Measurements from ENCODE around the gene MDN1. TPM values are rescaled to one million over a fixed set of nuclear protein-coding genes. Genes with fewer than 3 reads are reported as not detected.

Gene MDN1
- total RNA-seq, 4 donors from 2014 or later = 14.5 to 38.6 (median 27.8) TPM

DNA sequence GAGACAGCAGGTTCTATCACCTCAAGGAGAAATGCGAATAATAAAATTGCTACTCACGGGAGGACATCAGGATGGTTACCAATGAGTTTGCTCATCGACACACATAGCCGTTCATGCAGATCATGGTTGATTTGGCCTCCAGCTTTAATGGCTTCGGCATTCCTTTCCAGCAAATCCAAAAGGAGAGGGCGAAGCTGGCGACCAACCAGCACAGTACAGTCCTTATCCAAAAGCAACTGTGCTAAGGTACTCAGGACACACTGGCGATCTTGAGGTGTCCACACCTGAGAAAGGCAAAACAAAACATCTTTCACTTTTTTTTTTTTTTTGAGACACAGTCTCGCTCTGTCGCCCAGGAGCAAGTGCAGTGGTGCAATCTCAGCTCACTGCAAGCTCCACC lies 16.3 kb downstream of the MDN1 start:
- no peak for DNase-seq (ENCODE audit: low spot score in 2 of 2)
- intact Hi-C loops (cut with DNase I; ENCODE audit: low total_unique reads) = no loop called here
- no peak overlapping the region for H3K4me3 ChIP-seq (ENCODE audit: low read depth, poor library complexity, severe bottlenecking)
- TF ChIP-seq CTCF (IDR thresholded peaks at IDR 0.05) = no peak
- 94 to 96% methylated on average over 10 of the region's 10 CpGs for WGBS, 2 donors

DNA sequence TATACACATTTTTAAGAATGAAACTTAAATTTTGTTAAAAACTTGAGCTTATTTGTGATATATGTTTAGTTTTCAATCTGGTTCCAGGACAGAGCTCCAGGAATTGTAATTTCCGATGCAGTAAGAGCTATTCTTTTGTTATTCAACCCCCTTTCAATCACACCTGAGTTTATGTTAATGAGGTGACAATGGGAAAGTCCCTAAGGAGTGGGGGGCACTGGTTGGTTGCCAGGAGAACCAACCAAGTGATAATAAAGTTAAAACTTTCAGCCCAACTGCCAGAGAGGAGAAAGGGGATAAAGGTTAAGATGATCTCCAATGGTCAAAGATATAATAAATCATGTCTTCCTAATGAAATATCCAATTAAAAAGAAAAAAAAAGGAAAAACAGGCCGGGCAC lies 19.8 kb downstream of the MDN1 start:
- no peak for DNase-seq (ENCODE audit: low spot score in 2 of 2)
- TF ChIP-seq CTCF (IDR thresholded peaks at IDR 0.05) (no peak), POLR2A (IDR thresholded peaks at IDR 0.05) (no peak)
- H3K4me3 ChIP-seq (ENCODE audit: low read depth, poor library complexity, severe bottlenecking) = no peak overlapping the region
- WGBS, 2 donors = 81 to 89% methylated on average over 2 of the region's 2 CpGs
- intact Hi-C loops (cut with DNase I; ENCODE audit: low total_unique reads) = no loop called here

- no peak overlapping the region for H3K4me3 ChIP-seq (ENCODE audit: low read depth, poor library complexity, severe bottlenecking)
- 76 to 85% methylated on average over 8 of the region's 8 CpGs for WGBS, 2 donors
- intact Hi-C loops (cut with DNase I; ENCODE audit: low total_unique reads) = no loop called here
- no peak for TF ChIP-seq POLR2A (IDR thresholded peaks at IDR 0.05)
- TF ChIP-seq CTCF (IDR thresholded peaks at IDR 0.05) = no peak
- no peak for DNase-seq (ENCODE audit: low spot score in 2 of 2)
Measured at GRCh38 chr6:89799096-89799495, 20.5 kb downstream of the MDN1 start.

DNA sequence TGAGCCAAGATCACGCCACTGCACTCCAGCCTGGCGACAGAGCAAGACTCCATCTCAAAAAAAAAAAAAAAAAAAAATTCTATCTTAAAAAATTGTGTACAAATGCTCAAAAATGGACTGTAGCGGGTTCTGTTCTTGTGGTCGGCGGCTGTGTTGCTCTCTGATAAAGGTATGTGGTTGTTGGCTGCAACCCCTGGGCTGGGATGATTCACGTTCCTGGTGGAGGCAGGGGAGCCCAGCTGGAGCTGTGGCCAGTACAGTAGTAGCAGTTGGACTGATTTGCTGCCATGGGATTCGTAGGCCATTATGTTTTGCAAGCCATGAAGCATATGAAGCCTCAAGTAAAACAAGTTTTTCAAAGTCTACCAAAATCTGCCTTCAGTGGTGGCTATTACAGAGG lies 22.3 kb downstream of the MDN1 start:
- no peak overlapping the region for H3K4me3 ChIP-seq (ENCODE audit: low read depth, poor library complexity, severe bottlenecking)
- no peak for TF ChIP-seq CTCF (IDR thresholded peaks at IDR 0.05)
- TF ChIP-seq POLR2A (IDR thresholded peaks at IDR 0.05) = no peak
- intact Hi-C loops (cut with DNase I; ENCODE audit: low total_unique reads) = no loop called here
- WGBS, 2 donors = 82 to 90% methylated on average over 7 of the region's 7 CpGs
- no peak for DNase-seq (ENCODE audit: low spot score in 2 of 2)

DNA sequence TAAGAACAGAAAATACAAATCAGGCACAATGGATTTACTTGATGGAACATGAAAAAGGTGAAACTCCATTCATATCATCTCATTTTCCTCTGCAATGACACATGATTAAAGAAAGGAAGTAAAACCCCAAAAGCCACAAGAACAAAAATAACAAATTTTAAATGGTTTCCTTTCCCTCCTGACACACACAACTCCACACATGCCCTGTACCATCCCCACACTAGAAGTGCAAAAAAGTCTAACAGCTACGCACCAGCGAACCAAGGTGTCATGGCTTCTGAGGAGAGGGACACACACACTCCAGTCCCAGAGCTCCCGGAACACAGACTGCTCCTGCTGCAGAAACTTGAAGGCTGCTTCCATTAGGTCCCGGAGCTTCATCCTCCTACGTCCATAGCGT lies 25.3 kb downstream of the MDN1 start:
- no peak overlapping the region for H3K4me3 ChIP-seq (ENCODE audit: low read depth, poor library complexity, severe bottlenecking)
- DNase-seq (ENCODE audit: low spot score in 2 of 2) = no peak
- 92 to 95% methylated on average over 6 of the region's 6 CpGs for WGBS, 2 donors
- intact Hi-C loops (cut with DNase I; ENCODE audit: low total_unique reads) = no loop called here
- TF ChIP-seq POLR2A (IDR thresholded peaks at IDR 0.05) (no peak), CTCF (IDR thresholded peaks at IDR 0.05) (no peak)

DNA sequence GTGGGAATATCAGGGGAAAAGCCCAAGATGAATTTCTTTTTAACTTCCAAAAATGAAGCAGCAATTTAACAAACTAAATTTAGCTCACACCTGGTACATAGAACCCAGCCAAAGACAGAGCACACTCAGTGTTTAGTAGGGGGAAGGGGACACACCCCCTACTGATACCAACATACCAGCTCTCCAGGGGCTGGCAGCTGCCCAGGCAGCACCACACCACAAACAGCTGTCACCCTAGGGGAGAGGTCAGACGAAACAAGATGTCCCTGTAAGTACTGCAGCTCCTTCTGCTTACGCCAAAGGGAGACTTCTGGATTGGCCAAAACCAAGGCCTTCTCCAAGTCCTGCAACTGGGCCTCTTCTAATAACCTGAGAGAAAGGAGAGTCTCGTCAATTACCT lies 26.0 kb downstream of the MDN1 start:
- intact Hi-C loops (cut with DNase I; ENCODE audit: low total_unique reads) = no loop called here
- no peak overlapping the region for H3K4me3 ChIP-seq (ENCODE audit: low read depth, poor library complexity, severe bottlenecking)
- 85 to 99% methylated on average over 3 of the region's 3 CpGs for WGBS, 2 donors

More for the DNA sequence above, 26.0 kb downstream of the MDN1 start:
- TF ChIP-seq POLR2A (IDR thresholded peaks at IDR 0.05) (no peak), CTCF (IDR thresholded peaks at IDR 0.05) (no peak)
- DNase-seq (ENCODE audit: low spot score in 2 of 2) = no peak
